ENCODE results near the gene MGLL.

- TF ChIP-seq POLR2A (IDR thresholded peaks at IDR 0.05), result no peak
- TF ChIP-seq POLR2AphosphoS5 (IDR thresholded peaks at IDR 0.05), result peak in 1 of 3 donors; percentile 12
- no peak for TF ChIP-seq CTCF (IDR thresholded peaks at IDR 0.05)
Observed at GRCh38 chr3:127820826-127821313, 1.4 kb downstream of the MGLL start.
